ENCODE data around the gene SH3PXD2A. TPM values are rescaled to one million over a fixed set of nuclear protein-coding genes. Genes with fewer than 3 reads are reported as not detected.

The SH3PXD2A gene
- total and polyA plus RNA-seq, 3 experiments from 2014 or later = 0.48 to 8.0 (median 7.7) TPM

- no peaks in the 10 kb centered on the region for H3K9me3 Mint-ChIP-seq
- no peak overlapping the region for H3K27ac ChIP-seq (ENCODE audit: low read depth, low read length)
- H3K27me3 Mint-ChIP-seq = peaks cover 23 to 54% of the 10 kb centered on the region in 2 donors
- CTCF ChIA-PET = no interaction called here
- H3K4me1 Mint-ChIP-seq = peaks cover 9 to 18% (median 9%) of the 10 kb centered on the region in 3 donors
- DNase-seq = no peak
- H3K4me3 Mint-ChIP-seq = no peak overlapping the region
- H3K4me1 ChIP-seq (ENCODE audit: insufficient read depth, low read length) = peaks cover 7% of the 10 kb centered on the region
- no peak overlapping the region for H3K27ac Mint-ChIP-seq
- POLR2A ChIA-PET = no interaction called here
- no peak overlapping the region for H3K4me3 ChIP-seq (ENCODE audit: low read length)
- H3K36me3 Mint-ChIP-seq = no peaks in the 10 kb centered on the region
- no peaks in the 10 kb centered on the region for H3K36me3 ChIP-seq (ENCODE audit: insufficient read depth, low read length)
- H3K27me3 ChIP-seq (ENCODE audit: insufficient read depth, low read length, poor library complexity, severe bottlenecking) = peaks cover 11% of the 10 kb centered on the region
- H3K9me3 ChIP-seq (ENCODE audit: low read length) = no peaks in the 10 kb centered on the region
Measured at GRCh38 chr10:103558911-103559310, 296.5 kb downstream of the SH3PXD2A start.

- CTCF ChIA-PET = no interaction called here
- Histone ChIP-seq H3K36me3 (ENCODE audit: insufficient read depth, low read length) (no peaks in the 10 kb centered on the region), H3K27me3 (ENCODE audit: insufficient read depth, low read length, poor library complexity, severe bottlenecking) (peaks cover 11% of the 10 kb centered on the region), H3K27ac (ENCODE audit: low read depth, low read length) (no peak overlapping the region), H3K9me3 (ENCODE audit: low read length) (no peaks in the 10 kb centered on the region), H3K4me1 (ENCODE audit: insufficient read depth, low read length) (peaks cover 10% of the 10 kb centered on the region), H3K4me3 (ENCODE audit: low read length) (no peak overlapping the region)
- Mint-ChIP-seq H3K36me3 (no peaks in the 10 kb centered on the region), H3K27me3 (peaks cover 26 to 59% of the 10 kb centered on the region in 2 donors), H3K9me3 (no peaks in the 10 kb centered on the region), H3K4me3 (no peak overlapping the region), H3K27ac (no peak overlapping the region), H3K4me1 (peaks cover 9 to 19% (median 9%) of the 10 kb centered on the region in 3 donors)
- POLR2A ChIA-PET = no interaction called here
- no peak for DNase-seq
Measured at GRCh38 chr10:103557455-103557854, 297.9 kb downstream of the SH3PXD2A start.

GRCh38 chr10:103556383-103557007, 298.9 kb downstream of the SH3PXD2A start:
- DNase-seq = no peak
- H3K27ac ChIP-seq (ENCODE audit: low read depth, low read length) = no peak overlapping the region
- Mint-ChIP-seq H3K4me3 (no peak overlapping the region), H3K27me3 (peaks cover 26 to 59% of the 10 kb centered on the region in 2 donors), H3K4me1 (peaks cover 9 to 19% (median 9%) of the 10 kb centered on the region in 3 donors), H3K27ac (no peak overlapping the region), H3K9me3 (no peaks in the 10 kb centered on the region), H3K36me3 (no peaks in the 10 kb centered on the region)
- POLR2A ChIA-PET = no interaction called here
- H3K4me3 ChIP-seq (ENCODE audit: low read length) = no peak overlapping the region
- H3K36me3 ChIP-seq (ENCODE audit: insufficient read depth, low read length) = no peaks in the 10 kb centered on the region
- peaks cover 11% of the 10 kb centered on the region for H3K27me3 ChIP-seq (ENCODE audit: insufficient read depth, low read length, poor library complexity, severe bottlenecking)
- CTCF ChIA-PET = no interaction called here
- H3K9me3 ChIP-seq (ENCODE audit: low read length) = no peaks in the 10 kb centered on the region
- peaks cover 10% of the 10 kb centered on the region for H3K4me1 ChIP-seq (ENCODE audit: insufficient read depth, low read length)

- no peak overlapping the region for H3K27ac ChIP-seq (ENCODE audit: low read depth, low read length)
- H3K4me3 ChIP-seq (ENCODE audit: low read length) = peak overlapping the region; percentile 22
- H3K4me3 Mint-ChIP-seq = peak overlapping the region in 2 of 7 donors; percentile 51 to 63
- no peaks in the 10 kb centered on the region for H3K36me3 ChIP-seq (ENCODE audit: insufficient read depth, low read length)
- CTCF ChIA-PET = no interaction called here
- H3K36me3 Mint-ChIP-seq = no peaks in the 10 kb centered on the region
- no peak overlapping the region for H3K27ac Mint-ChIP-seq
- peaks cover 9 to 19% (median 9%) of the 10 kb centered on the region in 3 donors for H3K4me1 Mint-ChIP-seq
- no peak for DNase-seq
- H3K27me3 ChIP-seq (ENCODE audit: insufficient read depth, low read length, poor library complexity, severe bottlenecking) = peaks cover 11% of the 10 kb centered on the region
- POLR2A ChIA-PET = no interaction called here
- peaks cover 26 to 56% of the 10 kb centered on the region in 2 donors for H3K27me3 Mint-ChIP-seq
- H3K4me1 ChIP-seq (ENCODE audit: insufficient read depth, low read length) = peaks cover 10% of the 10 kb centered on the region
- H3K9me3 ChIP-seq (ENCODE audit: low read length) = no peaks in the 10 kb centered on the region
- no peaks in the 10 kb centered on the region for H3K9me3 Mint-ChIP-seq
Measured at GRCh38 chr10:103555712-103556111, 299.7 kb downstream of the SH3PXD2A start.

GRCh38 chr10:103555325-103555649, 300.1 kb downstream of the SH3PXD2A start:
- Histone ChIP-seq H3K9me3 (ENCODE audit: low read length) (no peaks in the 10 kb centered on the region), H3K4me3 (ENCODE audit: low read length) (peak overlapping the region; percentile 22), H3K4me1 (ENCODE audit: insufficient read depth, low read length) (peaks cover 10% of the 10 kb centered on the region), H3K27me3 (ENCODE audit: insufficient read depth, low read length, poor library complexity, severe bottlenecking) (peaks cover 11% of the 10 kb centered on the region), H3K27ac (ENCODE audit: low read depth, low read length) (no peak overlapping the region), H3K36me3 (ENCODE audit: insufficient read depth, low read length) (no peaks in the 10 kb centered on the region)
- Mint-ChIP-seq H3K4me1 (peaks cover 9 to 19% (median 9%) of the 10 kb centered on the region in 3 donors), H3K36me3 (no peaks in the 10 kb centered on the region), H3K4me3 (peak overlapping the region in 3 of 7 donors; percentile 51 to 63 (median 52)), H3K27ac (no peak overlapping the region), H3K27me3 (peaks cover 26 to 54% of the 10 kb centered on the region in 2 donors), H3K9me3 (no peaks in the 10 kb centered on the region)
- DNase-seq = no peak
- CTCF ChIA-PET = no interaction called here
- POLR2A ChIA-PET = no interaction called here

- H3K36me3 Mint-ChIP-seq = no peaks in the 10 kb centered on the region
- ChIA-PET CTCF (interaction anchor here (2.3 kb wide), 1 partner anchor 12 kb away, joined by 7 read pairs; no protein-coding TSS in a partner anchor), POLR2A (no interaction called here)
- H3K9me3 Mint-ChIP-seq = no peaks in the 10 kb centered on the region
- DNase-seq = no peak
- Histone ChIP-seq H3K9me3 (ENCODE audit: low read length) (no peaks in the 10 kb centered on the region), H3K4me1 (ENCODE audit: insufficient read depth, low read length) (peaks cover 10% of the 10 kb centered on the region), H3K4me3 (ENCODE audit: low read length) (no peak overlapping the region), H3K36me3 (ENCODE audit: insufficient read depth, low read length) (no peaks in the 10 kb centered on the region), H3K27me3 (ENCODE audit: insufficient read depth, low read length, poor library complexity, severe bottlenecking) (peaks cover 11% of the 10 kb centered on the region), H3K27ac (ENCODE audit: low read depth, low read length) (no peak overlapping the region)
- H3K27me3 Mint-ChIP-seq = peaks cover 24 to 49% of the 10 kb centered on the region in 2 donors
- H3K4me1 Mint-ChIP-seq = peaks cover 9 to 19% (median 9%) of the 10 kb centered on the region in 3 donors
- peak overlapping the region in 2 of 8 donors; percentile 12 to 35 for H3K27ac Mint-ChIP-seq
- H3K4me3 Mint-ChIP-seq = peak overlapping the region in 6 of 7 donors; percentile 47 to 90 (median 72)
Measured at GRCh38 chr10:103554488-103555324, 300.7 kb downstream of the SH3PXD2A start.

GRCh38 chr10:103553743-103554487, 301.5 kb downstream of the SH3PXD2A start:
- peaks cover 21 to 43% of the 10 kb centered on the region in 2 donors for H3K27me3 Mint-ChIP-seq
- no peak for DNase-seq
- H3K4me1 Mint-ChIP-seq = peaks cover 9 to 19% (median 9%) of the 10 kb centered on the region in 3 donors
- Histone ChIP-seq H3K27ac (ENCODE audit: low read depth, low read length) (no peak overlapping the region), H3K36me3 (ENCODE audit: insufficient read depth, low read length) (no peaks in the 10 kb centered on the region), H3K4me3 (ENCODE audit: low read length) (no peak overlapping the region), H3K4me1 (ENCODE audit: insufficient read depth, low read length) (peaks cover 10% of the 10 kb centered on the region), H3K9me3 (ENCODE audit: low read length) (no peaks in the 10 kb centered on the region), H3K27me3 (ENCODE audit: insufficient read depth, low read length, poor library complexity, severe bottlenecking) (peaks cover 11% of the 10 kb centered on the region)
- H3K27ac Mint-ChIP-seq = peak overlapping the region in 2 of 8 donors; percentile 35 to 61
- ChIA-PET POLR2A (no interaction called here), CTCF (interaction anchor here (2.3 kb wide), 1 partner anchor 11 kb away, joined by 7 read pairs; no protein-coding TSS in a partner anchor)
- no peaks in the 10 kb centered on the region for H3K9me3 Mint-ChIP-seq
- peak overlapping the region in 6 of 7 donors; percentile 10 to 90 (median 48) for H3K4me3 Mint-ChIP-seq
- no peaks in the 10 kb centered on the region for H3K36me3 Mint-ChIP-seq

Data from CD8-positive, alpha-beta memory T cell (primary cell).